ENCODE data around the gene LRRC75B.
"Not testable (repeated sequence)": the region's sequence is repeated elsewhere in the genome, so short reads cannot be mapped to it uniquely, and the experiment has no call there.

Gene LRRC75B

GRCh38 chr22:24602105-24602749 lies 9.4 kb upstream of the LRRC75B start:
- DNase-seq = not testable (repeated sequence)

DNA sequence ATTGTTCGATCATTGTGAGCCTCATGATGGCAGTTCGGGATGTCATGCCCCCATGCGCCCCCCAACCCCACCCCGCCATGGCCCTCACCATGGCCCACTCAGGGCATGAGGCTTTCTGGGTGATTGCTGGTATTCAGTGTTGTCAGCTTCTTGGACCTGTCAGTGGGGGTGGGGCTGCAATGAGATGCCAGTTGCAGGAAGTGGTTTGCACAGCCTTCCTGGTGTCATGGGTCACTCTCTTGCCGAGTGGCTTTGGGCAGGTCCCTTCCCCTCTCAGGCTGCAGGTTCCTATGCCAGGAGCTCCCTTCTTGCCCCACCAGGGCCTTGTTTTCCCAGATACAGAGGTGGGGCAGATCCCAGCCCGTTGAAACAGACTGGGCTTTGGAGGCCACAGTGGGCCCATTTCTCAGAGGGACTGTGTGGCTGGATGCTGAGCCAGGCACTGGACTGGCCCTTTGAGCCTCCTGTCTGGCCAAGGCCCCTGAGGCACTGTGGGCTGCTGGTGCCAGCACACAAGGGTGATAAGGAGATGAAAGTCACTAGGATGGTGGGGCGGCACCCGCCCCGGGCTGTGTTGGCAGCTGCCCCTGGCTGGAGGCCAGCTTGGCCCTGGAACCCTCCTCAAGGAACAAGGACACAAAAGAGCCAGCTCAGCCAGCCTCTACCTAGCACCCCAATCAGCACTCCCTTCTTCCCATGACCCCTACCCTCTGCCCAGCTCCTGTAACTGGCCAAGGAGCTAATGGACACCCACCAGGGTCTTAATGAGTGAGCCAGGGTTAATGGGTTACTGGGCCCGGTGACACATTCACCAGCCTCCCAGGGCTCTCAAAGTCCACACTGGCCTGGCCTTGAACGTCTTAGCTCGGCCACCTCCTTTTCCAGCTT lies 8.6 kb upstream of the LRRC75B start:
- DNase-seq = no peak

- not testable (repeated sequence) for DNase-seq
Measured at GRCh38 chr22:24599958-24600715, 7.3 kb upstream of the LRRC75B start.

GRCh38 chr22:24599514-24599913 lies 6.6 kb upstream of the LRRC75B start:
- no peak for DNase-seq

DNA sequence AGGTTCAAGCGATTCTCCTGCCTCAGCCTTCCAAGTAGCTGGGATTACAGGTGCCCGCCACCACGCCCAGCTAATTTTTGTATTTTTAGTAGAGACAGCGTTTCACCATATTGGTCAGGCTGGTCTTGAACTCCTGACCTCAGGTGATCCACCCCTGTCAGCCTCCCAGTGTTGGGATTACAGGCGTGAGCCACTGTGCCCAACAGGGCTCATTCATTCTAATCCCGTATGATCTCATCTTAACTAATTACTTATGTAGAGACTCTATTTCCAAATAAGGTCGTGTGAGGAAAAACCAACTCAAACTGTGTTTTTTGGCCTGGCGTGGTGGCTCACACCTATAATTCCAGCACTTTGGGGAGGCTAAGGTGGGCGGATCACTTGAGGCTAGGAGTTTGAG lies 4.2 kb upstream of the LRRC75B start:
- not testable (repeated sequence) for DNase-seq

- no peak for DNase-seq
Measured at GRCh38 chr22:24595863-24596262, 3.0 kb upstream of the LRRC75B start.

DNA sequence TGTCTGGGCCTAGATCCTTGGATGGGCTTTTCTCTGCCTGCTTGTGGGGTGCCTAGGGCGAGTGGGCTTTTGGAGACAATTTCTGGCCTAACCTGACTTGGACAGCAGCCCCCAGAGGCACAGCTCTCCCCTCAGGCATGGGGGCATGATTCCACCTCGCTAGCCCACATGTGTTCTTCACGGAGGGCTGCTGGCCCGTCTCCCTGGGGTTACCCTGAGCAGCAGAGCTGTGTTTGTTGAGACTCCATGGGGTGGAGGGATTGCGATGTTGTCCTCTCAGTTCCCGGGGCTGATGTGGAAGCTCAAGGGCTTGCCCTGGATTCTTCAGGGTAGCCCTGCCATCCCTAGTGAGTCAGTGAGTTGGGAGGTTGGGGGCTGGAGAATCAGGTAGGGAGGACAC lies 2.4 kb upstream of the LRRC75B start:
- DNase-seq = no peak

DNA sequence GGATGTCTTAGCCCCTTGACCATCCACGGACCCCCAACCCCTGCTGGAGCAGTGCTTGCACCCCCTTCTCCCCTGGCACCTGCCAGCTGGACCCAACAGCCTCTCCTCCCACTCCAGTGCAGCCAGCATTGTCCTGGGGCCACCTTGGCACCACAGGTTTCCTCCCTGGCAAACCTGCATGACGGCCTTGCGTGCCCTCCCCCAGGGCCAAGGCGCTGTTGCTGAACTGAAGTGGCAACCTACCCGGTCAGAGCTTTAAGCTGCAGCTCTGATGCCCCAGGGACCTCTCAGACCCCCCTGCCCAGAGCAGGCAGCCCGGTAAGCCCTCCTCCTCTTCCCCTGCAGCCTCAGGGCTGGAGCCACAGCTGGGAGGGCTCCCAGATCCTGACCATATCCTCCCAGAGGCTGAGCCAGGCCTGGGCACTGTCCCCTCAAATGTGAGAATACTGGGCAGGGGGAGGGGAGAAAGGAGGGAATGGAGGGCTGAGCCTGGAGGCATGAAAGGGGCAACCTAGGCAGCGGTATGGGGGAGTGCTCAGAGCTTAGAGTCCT lies 1.8 kb upstream of the LRRC75B start:
- DNase-seq = no peak

DNA sequence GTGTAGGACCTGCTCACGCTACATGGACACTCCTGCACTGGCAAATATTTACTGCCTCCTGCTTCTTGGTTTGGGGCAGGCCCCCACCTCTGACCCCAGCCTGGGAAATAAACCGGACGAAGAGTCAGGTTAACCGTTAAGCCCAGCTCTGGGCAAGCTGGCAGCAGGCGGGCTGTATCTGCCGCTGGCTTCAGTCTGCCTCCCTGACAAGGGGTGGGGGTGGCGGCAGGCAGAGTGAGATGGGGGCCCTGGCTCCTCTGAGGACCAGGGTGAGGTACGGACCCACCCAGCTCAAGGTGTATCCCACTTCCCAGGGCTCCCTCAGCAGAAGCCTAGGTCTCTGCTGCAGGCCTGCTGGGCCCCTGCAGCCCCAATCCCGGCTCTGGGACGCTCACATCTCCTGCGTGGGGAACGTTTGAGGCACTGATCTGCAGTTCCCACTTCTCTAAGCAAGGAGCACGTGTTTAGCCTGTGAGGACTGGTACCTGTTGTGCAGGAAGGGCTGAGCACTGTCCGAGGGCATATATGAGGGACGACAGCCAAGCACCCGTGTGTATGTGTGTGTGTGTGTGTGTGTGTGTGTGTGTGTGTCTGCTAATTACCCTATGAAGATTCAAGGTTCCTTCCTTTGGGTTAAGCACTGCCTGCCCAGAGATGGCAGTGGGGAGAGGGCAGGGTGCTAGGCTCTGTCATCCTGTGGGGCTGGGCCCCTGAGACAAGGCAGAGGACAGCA lies 1.1 kb upstream of the LRRC75B start:
- DNase-seq = no peak

DNA sequence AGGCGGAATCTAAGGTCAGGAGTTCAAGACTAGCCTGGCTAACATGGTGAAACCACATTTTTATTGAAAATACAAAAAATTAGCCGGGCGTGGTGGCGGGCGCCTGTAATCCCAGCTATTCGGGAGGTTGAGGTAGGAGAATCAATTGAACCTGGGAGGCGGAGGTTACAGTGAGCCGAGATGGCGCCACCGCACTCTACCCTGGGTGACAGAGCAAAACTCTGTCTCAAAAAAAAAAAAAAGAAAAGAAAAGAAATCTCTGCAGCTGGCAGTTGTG lies 624 bp upstream of the LRRC75B start:
- DNase-seq = not testable (repeated sequence)

DNA sequence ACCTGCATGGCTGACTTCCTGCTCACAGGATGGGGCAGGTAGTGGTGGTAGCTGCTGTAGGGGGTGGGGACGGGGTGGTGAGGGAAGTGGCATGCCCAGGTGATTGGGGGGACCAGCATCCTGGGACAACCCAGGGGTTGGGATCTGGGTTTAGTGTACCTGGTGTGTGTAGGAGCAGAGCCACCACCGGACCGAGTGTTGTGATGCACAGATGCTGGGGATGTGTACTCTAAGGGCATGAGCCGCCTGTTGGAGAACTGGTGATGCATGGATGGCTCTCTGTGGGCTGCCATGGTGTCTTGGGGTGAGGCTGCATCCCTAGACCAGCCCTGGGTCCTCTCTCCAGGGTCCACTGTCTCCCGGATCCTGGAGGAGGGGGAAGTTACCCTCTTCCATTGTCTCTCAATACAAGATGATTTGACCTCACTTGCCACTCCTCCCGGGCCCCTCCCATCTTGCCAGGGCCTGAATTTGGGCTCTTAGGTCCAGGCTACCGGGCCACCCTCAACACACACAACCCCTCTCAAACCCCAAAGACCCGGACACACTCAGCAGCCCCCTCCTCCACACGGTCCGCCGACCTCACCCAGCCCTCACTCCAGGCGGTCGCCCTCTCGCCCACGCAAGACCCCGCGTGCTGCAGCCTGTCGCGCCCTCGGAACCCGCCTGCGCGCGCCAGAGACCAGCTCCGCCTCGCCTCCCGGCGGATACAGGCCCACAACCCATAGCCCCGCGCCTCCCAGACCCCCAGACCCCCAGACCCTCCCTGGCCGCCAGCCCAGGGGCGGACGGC lies 619 bp downstream of the LRRC75B start:
- DNase-seq = no peak

GRCh38 chr22:24591286-24591830 lies 1.5 kb downstream of the LRRC75B start:
- DNase-seq = no peak

DNA sequence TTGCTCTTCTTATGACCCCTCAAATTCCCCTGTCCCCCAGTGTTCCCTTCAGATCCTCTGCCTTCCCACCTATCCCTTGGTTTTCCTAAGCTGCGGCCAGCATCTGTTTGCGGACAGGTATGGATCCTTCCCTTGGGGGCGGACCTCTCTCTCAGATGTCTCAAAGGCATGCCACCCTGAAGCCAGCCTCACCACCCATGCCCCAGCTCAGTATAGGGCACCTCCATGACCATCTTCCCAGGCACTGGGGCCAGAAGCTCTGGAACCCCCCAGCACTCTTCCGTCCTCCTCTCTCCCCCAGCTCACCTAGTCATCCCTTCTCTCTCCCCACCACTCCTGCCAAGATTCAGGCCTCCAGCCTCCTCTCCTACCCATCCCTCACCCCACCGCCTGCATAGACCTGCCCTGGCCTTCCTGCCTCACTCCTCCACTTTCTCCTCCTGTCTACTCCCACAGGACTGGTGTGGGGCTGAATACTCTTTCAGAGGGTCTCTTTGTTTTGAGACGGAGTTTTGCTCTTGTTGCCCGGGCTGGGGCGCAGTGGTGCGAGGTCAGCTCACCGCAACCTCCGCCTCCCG lies 2.2 kb downstream of the LRRC75B start:
- DNase-seq = no peak

DNA sequence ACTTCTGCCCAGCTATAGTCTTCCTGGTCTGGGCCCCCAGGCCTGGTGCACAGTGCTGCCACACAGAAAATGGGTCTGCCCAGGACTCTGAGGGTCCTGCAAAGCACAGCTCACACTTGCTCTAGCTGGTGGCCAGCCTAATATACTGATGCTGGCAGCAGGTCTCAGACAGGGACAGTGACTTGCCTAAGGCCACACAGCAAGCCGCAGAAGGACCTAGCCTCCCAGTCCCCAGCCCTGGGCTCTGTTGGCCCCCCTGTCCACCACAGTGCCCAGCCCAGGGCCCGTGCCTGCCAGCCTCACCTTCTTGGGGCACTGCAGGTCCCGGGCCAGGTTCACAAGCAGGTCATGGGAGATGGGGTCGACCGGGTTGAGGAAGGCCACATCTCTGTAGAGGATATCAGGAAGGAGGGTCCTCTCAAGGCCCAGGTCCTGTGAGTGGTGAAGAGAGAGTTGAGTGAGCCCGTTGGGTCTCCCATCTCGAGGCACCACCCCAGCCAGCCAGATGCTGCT lies 3.3 kb downstream of the LRRC75B start:
- DNase-seq = no peak

DNA sequence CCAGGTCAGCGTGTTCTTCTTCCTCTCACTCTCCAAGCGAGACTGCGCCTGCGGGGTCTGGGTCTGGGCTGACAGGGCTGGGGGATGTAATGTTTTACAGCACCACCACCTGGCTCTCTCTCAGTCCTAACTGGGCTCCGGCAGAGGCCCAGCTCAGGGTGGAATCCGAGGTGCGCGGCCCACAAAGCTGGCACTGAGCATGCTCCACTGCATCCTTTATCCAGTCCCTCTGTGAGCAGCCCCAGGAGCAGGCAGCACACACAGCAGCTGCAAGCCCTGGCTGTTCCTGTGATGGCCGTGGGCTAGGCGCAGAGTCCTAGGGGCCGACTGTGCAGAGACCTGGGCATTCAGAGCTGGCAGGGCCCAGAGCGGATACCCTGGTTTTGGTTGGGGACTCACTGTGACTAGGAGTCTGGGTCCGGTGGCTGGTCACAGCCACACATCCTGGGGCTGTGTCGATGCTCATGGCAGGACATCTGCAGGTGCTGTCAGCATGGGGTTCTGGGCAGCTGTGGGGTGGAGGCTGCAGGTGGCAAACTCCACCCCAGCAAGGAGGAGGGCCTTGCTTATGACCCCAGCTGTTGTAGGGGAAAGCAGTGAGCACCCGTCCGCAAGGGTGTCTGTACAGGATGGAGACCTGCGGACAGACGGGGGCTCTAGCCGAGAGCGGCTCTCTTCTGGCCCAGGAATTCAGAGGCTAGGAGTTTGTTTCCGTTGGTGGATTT lies 4.0 kb downstream of the LRRC75B start:
- DNase-seq = no peak

- DNase-seq = no peak
Measured at GRCh38 chr22:24588381-24588756, 4.5 kb downstream of the LRRC75B start.

GRCh38 chr22:24587948-24588347 lies 4.9 kb downstream of the LRRC75B start:
- no peak for DNase-seq

DNA sequence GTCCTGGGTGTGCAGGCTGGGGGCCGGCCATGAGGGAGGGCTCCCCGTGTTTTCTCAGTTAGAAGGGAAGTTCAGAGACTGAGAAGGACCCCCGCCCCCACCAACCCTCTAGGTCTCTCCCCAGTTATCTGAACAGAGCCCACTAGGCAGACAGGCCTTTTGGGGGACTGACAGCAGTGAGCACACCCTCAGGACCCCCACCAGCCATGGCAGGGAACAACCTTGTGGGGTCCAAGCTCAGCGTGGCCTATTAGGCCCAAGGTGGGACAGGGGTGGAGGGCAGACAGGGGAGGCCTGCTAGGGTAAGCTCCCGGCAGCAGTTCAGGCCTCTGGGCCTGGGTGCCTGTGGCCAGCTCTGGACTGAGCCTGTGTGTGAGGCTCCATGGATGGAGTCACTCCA lies 5.6 kb downstream of the LRRC75B start:
- DNase-seq = no peak

DNA sequence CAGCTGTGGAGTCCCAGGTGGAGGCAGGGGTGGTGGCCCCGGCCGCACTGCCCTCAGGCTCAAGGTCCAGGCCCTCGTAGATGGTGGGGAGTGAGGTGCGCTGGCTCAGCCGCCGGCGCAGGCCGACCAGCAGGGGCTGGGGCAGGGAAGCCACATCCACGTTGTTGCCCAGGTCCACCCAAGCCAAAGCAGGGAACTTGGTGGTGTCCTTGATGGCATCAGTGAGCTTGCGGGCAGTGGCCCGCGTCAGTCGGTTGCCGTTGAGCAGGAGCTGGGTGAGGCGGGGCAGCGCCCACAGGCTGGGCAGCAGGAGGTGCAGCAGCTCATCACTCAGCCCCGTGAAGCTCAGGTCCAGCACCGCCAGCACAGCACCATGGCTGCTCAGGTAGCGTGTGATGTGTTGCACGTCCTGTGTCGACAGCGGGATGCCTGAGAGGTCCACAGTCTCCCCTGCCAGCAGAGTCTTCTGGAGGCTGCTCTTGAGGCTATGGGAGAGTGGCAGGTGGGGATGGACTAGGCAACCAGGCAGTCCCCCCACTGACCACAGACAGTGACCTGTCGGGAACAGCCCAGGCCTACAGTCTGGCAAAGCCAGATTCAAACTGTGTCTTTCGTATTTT lies 6.8 kb downstream of the LRRC75B start:
- DNase-seq = no peak

GRCh38 chr22:24585461-24585860 lies 7.4 kb downstream of the LRRC75B start:
- no peak for DNase-seq
